GM12801 (cell line): Measurements from ENCODE around the gene NKX2-4.

Experiments used
- TF ChIP-seq, protein P1 (sequence below): IDR thresholded peaks from one replicate; pipeline ENCODE4 v1.5.1; 2011; ENCODE audit warnings: control low read depth; ENCODE audit not compliant: insufficient read length; ENCODE audit errors: extremely low read depth

The NKX2-4 gene

DNA sequence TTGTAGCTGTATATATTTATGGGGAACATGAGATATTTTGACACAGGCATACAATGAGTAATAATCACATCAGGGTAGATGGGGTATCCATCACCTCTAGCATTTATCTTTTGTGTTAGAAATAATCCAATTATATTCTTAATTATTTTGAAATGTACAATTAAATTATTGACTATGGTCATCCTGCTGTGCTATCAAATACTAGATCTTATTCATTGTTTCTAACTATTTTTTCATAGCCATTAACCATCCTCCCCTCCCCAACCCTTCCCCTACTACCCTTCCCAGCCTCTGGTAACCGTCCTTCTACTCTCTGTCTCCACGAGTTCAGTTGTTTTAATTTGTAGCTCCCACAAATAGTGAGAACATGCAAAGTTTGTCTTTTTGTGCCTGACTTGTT lies 28.5 kb downstream of the NKX2-4 start:
- TF ChIP-seq, protein P1, sequence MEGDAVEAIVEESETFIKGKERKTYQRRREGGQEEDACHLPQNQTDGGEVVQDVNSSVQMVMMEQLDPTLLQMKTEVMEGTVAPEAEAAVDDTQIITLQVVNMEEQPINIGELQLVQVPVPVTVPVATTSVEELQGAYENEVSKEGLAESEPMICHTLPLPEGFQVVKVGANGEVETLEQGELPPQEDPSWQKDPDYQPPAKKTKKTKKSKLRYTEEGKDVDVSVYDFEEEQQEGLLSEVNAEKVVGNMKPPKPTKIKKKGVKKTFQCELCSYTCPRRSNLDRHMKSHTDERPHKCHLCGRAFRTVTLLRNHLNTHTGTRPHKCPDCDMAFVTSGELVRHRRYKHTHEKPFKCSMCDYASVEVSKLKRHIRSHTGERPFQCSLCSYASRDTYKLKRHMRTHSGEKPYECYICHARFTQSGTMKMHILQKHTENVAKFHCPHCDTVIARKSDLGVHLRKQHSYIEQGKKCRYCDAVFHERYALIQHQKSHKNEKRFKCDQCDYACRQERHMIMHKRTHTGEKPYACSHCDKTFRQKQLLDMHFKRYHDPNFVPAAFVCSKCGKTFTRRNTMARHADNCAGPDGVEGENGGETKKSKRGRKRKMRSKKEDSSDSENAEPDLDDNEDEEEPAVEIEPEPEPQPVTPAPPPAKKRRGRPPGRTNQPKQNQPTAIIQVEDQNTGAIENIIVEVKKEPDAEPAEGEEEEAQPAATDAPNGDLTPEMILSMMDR, result no peak

DNA sequence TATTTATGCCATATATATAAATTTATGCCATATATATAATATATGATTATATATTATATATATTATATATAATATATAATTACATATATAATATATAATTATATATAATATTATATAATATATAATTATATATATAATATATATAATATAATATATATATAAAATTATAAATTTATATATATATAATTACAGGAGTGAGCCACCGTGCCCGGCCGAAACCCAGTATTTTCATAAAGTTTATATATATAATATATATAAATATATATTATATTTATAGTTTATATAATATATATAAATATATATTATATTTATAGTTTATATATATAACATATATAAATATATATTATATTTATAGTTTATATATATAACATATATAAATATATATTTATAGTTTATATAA lies 31.6 kb downstream of the NKX2-4 start:
- TF ChIP-seq, protein P1, result no peak

DNA sequence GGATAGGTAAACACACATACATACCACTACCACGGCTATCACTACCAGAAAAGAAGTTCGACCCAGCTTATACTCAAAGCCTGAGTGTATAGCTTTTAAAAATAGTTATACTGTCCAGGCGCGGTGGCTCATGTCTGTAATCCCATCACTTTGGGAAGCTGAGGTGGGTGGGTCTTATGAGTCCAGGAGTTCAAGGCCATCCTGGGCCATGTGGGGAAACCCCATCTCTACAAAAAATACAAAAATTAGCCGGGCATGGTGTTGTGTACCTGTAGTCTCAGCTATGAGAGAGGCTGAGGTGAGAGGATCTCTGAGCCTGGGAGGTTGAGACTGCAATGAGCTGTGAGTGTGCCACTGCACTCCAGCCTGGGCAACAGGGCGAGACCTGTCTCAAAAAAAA lies 32.9 kb downstream of the NKX2-4 start:
- TF ChIP-seq, protein P1, result no peak

DNA sequence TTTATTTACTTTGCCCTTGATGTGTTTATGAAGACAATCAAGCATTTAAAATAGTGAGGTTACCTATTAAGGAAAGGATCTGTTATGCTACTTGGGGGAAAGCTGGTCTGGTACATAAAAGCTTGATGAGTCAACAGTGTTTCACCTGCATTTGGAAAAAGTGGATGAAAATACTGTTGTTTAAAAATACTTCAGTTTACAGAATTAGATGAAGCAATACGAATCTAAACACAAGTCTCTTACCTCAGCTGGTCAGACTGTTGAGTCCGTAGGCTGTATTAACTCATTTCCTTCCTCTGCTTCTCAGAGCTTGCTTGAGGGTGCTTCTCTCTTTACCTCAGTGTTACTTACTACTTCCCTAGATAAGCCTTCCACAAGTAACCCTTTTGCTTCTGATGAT lies 36.1 kb downstream of the NKX2-4 start:
- TF ChIP-seq, protein P1, result no peak

DNA sequence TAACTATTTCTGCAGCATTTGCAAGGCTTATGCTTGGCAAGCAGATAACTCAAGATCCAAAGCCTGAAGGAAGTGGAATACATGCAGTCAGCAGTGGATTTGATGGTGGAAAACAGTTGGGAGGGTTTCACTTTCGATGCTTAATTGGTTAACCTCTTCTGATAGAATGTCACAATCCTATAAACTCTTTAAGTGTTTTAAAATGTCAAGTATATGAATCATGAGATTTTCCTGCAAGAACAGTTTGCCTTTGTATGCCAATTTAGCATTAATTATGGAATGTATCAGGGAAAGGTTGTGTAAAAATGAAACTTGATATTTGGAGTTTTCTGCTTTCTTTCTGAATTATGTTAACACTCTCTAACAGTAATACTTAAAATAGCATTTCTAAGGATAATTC lies 36.6 kb downstream of the NKX2-4 start:
- TF ChIP-seq, protein P1, result no peak

DNA sequence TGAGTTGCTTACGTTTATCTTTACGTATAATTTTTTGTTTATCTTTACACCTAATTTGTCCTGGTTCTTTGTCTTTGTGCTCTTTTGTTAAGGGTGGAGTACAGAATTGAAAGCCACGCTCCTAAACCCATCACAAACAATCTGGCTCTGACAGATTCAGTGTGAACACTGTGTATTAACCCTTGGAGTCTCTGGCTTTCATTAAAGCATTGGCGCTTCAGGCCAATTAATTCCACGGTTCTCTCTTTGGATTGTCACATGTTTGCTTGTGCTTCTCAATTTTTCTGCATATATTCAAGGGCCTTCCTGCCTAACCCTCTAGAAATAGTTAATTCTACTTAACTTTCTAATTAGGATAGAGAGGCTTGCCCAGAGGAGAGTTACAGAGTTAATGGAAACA lies 38.6 kb downstream of the NKX2-4 start:
- TF ChIP-seq, protein P1, result no peak

DNA sequence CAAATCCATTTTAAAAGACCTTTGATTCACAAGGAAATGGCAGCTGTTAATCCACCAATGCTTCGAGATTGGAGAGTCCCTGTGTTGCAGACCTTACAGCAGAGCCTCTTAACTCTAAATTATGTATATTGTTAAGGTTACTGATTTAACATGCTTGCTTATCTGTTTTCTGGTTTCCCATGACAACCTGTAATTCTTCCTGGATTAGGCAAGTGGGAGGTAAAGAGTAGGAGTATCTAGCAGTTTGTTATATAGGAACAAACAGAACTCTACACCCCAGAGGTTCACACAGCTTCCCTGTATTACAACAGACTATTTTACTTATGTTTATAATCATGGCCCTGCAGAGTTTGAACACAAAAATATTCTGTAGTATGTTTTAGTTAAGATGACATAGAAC lies 39.5 kb downstream of the NKX2-4 start:
- TF ChIP-seq, protein P1, result no peak

DNA sequence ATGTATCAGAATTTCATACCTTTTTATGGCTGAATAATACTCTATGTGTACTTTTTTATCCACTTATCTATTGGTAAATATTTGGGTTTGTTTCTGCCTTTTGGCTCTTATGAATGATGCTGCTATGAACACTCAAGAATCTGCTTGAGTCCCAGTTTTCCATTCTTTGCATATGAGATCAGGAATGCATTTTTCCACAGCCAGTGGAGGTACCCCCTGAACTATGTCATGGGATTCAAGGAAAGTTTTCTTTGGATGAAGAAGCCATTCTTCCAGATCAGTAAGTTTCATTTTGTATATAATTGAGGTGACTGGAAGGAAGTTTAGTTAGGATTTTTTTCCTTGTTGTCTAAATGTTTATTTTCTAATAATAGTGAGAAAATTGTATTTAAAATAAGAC lies 40.9 kb downstream of the NKX2-4 start:
- TF ChIP-seq, protein P1, result no peak
